Measurements from ENCODE around the gene DPP9.
"Not testable (repeated sequence)": the region's sequence is repeated elsewhere in the genome, so short reads cannot be mapped to it uniquely, and the experiment has no call there.

The DPP9 gene

GRCh38 chr19:4689403-4689802 lies 34.2 kb downstream of the DPP9 start:
- no peak for TF ChIP-seq CTCF (IDR thresholded peaks at IDR 0.05; ENCODE audit: insufficient read depth, low read depth, low read length, missing control alignments)
- DNase-seq (ENCODE audit: low read depth): no peak
- no peak overlapping the region for H3K4me3 ChIP-seq (ENCODE audit: low read length)

DNA sequence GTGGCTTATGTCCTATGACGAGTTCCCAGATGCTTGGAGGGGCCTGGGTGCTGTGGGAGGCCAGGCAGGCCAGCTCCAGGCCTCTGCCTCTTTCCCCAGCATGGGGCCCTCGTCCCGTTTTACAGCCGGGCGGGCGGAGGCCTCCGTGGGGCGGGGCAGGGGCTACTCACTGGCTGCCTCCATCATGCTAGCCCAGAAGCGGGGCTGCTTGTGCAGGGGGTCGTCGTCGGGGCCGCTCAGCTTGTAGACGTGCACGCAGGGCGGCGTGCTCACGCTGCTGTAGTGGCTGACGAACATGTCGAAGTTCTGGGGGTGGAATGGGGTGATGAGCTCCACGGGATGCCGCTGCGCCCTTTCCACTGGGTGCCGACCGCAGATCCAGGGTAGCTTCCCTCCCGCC lies 35.1 kb downstream of the DPP9 start:
- H3K4me3 ChIP-seq (ENCODE audit: low read length): no peak overlapping the region
- DNase-seq (ENCODE audit: low read depth): no peak
- TF ChIP-seq CTCF (IDR thresholded peaks at IDR 0.05; ENCODE audit: insufficient read depth, low read depth, low read length, missing control alignments): no peak

- H3K4me3 ChIP-seq (ENCODE audit: low read length): no peak overlapping the region
- no peak for TF ChIP-seq CTCF (IDR thresholded peaks at IDR 0.05; ENCODE audit: insufficient read depth, low read depth, low read length, missing control alignments)
- no peak for DNase-seq (ENCODE audit: low read depth)
Measured at GRCh38 chr19:4687396-4687795, 36.2 kb downstream of the DPP9 start.

- no peak for TF ChIP-seq CTCF (IDR thresholded peaks at IDR 0.05; ENCODE audit: insufficient read depth, low read depth, low read length, missing control alignments)
- no peak for DNase-seq (ENCODE audit: low read depth)
- no peak overlapping the region for H3K4me3 ChIP-seq (ENCODE audit: low read length)
Measured at GRCh38 chr19:4686700-4687099, 36.9 kb downstream of the DPP9 start.

DNA sequence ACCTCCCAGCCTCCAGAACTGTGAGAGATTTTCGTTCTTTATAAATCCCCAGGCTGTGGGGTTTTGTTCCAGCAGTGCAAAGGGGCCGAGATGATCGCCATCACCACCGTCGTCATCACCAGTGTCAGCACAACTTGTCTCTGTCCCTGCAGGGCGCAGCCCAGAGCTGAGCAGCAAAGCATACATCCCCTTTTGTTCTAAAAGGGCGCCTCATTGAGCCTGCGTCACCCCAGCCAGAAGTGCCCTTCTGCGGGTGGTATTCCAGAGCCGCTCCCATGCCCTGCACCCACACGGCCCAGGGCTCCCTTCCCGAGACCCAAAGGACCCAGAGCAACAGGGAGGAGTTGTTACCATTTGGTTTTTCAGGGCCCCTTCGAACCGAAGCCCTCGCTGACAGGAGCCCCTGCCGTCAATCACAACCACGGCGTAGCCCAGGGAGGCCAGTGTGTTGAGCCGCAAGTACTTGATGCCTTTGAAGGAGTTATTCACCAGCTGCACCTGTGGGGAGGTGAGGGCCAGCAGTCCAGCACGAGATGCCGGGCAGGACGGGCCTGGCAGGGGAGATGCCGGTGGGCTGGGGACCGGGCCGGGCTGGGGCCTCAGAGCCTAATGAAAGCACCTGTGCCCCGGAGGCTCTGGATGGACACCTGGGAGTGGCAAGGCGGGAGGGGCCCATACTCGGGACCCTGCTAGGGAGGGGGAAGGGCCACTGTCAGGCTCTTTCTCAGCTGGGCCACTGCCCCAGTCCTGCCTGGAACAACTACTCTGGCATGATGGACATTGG lies 39.1 kb downstream of the DPP9 start:
- TF ChIP-seq CTCF (IDR thresholded peaks at IDR 0.05; ENCODE audit: insufficient read depth, low read depth, low read length, missing control alignments): no peak
- H3K4me3 ChIP-seq (ENCODE audit: low read length): no peak overlapping the region
- DNase-seq (ENCODE audit: low read depth): no peak

DNA sequence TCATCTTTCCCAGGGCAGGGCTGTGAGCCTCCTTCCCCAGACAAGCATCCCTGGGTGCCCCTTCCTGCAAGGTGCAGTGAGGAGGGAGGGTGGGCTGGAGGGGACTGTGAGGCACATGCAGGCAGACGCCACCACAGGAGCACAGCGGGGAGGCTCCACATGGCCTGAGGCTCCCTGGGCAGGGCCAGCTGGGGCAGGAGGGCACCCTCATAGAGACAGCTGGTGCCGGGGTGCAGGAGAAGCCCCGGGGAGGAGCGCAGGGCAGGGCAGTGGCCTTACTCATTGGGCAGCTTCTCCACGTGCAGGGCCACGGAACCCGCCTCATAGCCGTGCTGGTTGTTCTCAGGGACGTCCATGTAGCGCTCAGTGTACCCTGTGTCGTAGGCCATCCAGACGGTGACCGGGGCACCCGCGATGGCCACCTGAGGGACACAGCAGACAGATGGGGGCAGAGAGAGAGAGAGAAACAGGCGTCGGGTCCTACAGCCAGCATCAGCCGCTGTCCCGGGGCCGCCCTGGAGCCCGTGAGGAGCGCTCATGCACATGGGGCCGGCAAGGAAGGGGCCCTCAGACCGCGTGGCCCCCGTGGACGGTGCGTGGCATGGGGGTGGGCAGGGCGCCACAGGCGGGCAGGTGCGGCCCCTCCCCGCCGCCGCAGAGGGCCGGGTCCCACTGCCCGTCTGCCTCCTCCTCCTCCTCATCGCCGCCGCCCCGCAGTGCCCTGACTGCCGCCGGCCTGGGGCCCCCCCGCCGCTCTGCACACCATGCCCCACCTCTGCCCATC lies 41.0 kb downstream of the DPP9 start:
- no peak overlapping the region for H3K4me3 ChIP-seq (ENCODE audit: low read length)
- DNase-seq (ENCODE audit: low read depth): no peak
- TF ChIP-seq CTCF (IDR thresholded peaks at IDR 0.05; ENCODE audit: insufficient read depth, low read depth, low read length, missing control alignments): no peak

- not testable (repeated sequence) for DNase-seq (ENCODE audit: low read depth); H3K4me3 ChIP-seq (ENCODE audit: low read length)
Measured at GRCh38 chr19:4680021-4680420, 43.6 kb downstream of the DPP9 start.

Measured in epithelial cell of esophagus (primary cell).